Fibroblast of lung (primary cell): Measurements from ENCODE around the gene ATG13. TPM values are rescaled to one million over a fixed set of nuclear protein-coding genes. Genes with fewer than 3 reads are reported as not detected.
"Not testable (repeated sequence)": the region's sequence is repeated elsewhere in the genome, so short reads cannot be mapped to it uniquely, and the experiment has no call there.

Source experiments
- DNase-seq, 2 donors: peaks; one replicate each; pipeline versions ENCODE4 v3.0.0 to v3.0.0-alpha.2; 2010; ENCODE audit warnings: low read depth in 2 of 2
- H2AFZ ChIP-seq: 2 replicates; pipeline ENCODE4 v1.5.1; 2012; ENCODE audit warnings: low read length, control low read depth, inconsistent platforms
- H3K27ac ChIP-seq: 2 replicates; pipeline ENCODE4 v1.5.1; 2011; ENCODE audit warnings: low read length, control low read depth; ENCODE audit not compliant: insufficient read depth
- H3K27me3 ChIP-seq: 2 replicates; pipeline ENCODE4 v1.5.1; 2011; ENCODE audit warnings: mild to moderate bottlenecking, low read length; ENCODE audit not compliant: control insufficient read depth, insufficient read depth
- H3K36me3 ChIP-seq: 2 replicates; pipeline ENCODE4 v1.5.1; 2011; ENCODE audit warnings: low read length; ENCODE audit not compliant: control insufficient read depth, insufficient read depth
- H3K4me1 ChIP-seq: 2 replicates; pipeline ENCODE4 v1.5.1; 2011; ENCODE audit warnings: low read length; ENCODE audit not compliant: control insufficient read depth, insufficient read depth; ENCODE audit errors: extremely low read depth
- H3K4me2 ChIP-seq: 2 replicates; pipeline ENCODE4 v1.5.1; 2011; ENCODE audit warnings: low read length, control low read depth; ENCODE audit not compliant: insufficient read depth; ENCODE audit errors: extremely low read depth
- H3K4me3 ChIP-seq, 4 experiments: fragments of 200-600 bp in 1 of 4; sonication (generic) in 1 of 4; replicated peaks in 1 of 4; 2 replicates each; pipeline ENCODE4 v1.5.1; 2011 to 2016; ENCODE audit warnings: low read length in 4 of 4, low read depth in 3 of 4, mild to moderate bottlenecking in 3 of 4, control low read depth in 2 of 4, inconsistent platforms in 1 of 4, mixed read lengths in 1 of 4; ENCODE audit not compliant: insufficient read depth in 1 of 4; ENCODE audit errors: control extremely low read depth in 1 of 4
- H3K79me2 ChIP-seq: 2 replicates; pipeline ENCODE4 v1.5.1; 2012; ENCODE audit warnings: mild to moderate bottlenecking, low read length, inconsistent platforms; ENCODE audit not compliant: control insufficient read depth, insufficient read depth
- H3K9ac ChIP-seq: 2 replicates; pipeline ENCODE4 v1.5.1; 2011; ENCODE audit warnings: mild to moderate bottlenecking, low read length, control low read depth; ENCODE audit not compliant: insufficient read depth
- H3K9me3 ChIP-seq: 2 replicates; pipeline ENCODE4 v1.5.1; 2012; ENCODE audit warnings: low read depth, low read length; ENCODE audit not compliant: control insufficient read depth, insufficient read depth
- H4K20me1 ChIP-seq: 2 replicates; pipeline ENCODE4 v1.5.1; 2011; ENCODE audit warnings: low read length; ENCODE audit not compliant: control insufficient read depth, insufficient read depth; ENCODE audit errors: extremely low read depth
- CTCF ChIP-seq, 2 donors: IDR thresholded peaks in 1 of 2; conservative IDR thresholded peaks in 1 of 2; 1 replicate in 1 of 2; 2 replicates in 1 of 2; pipeline ENCODE4 v1.5.1; 2011 to 2012; ENCODE audit warnings: low read length in 2 of 2, control low read depth in 1 of 2, inconsistent platforms in 1 of 2, low read depth in 1 of 2, mild to moderate bottlenecking in 1 of 2
- EZH2 ChIP-seq: IDR thresholded peaks from 2 replicates; pipeline ENCODE4 v1.5.1; 2012; ENCODE audit warnings: low read length, control low read depth, mild to moderate bottlenecking; ENCODE audit errors: missing control alignments
- polyA plus RNA-seq, 2 donors: library from polyadenylated mRNA; depleted of rRNA in 1 of 2; stranded (reverse) in 1 of 2; unstranded in 1 of 2; fragments of >200 nt; gene quantifications; 2 replicates each; pipeline ENCODE4 v1.2.1, GENCODE V29; 2011 to 2012; ENCODE audit warnings: missing spikeins in 1 of 2
- total RNA-seq: library from RNA; depleted of rRNA; stranded (reverse); fragments of >200 nt; gene quantifications from 2 replicates; pipeline ENCODE4 v1.2.1, GENCODE V29; 2014

Gene ATG13
- total and polyA plus RNA-seq, 2 donors (not counting 1 experiment from before 2014, with no cell fraction given): 44.9 to 67.4 TPM

- Histone ChIP-seq H2AFZ (peak overlapping the region; percentile 81), H4K20me1 (no peaks in the 10 kb centered on the region), H3K79me2 (no peaks in the 10 kb centered on the region), H3K4me3 (no peak overlapping the region), H3K36me3 (peaks cover 3% of the 10 kb centered on the region), H3K9ac (peak overlapping the region; percentile 53), H3K4me1 (peaks cover 17% of the 10 kb centered on the region), H3K9me3 (no peaks in the 10 kb centered on the region), H3K27ac (peak overlapping the region; percentile 79), H3K4me2 (peak overlapping the region; percentile 11), H3K27me3 (no peaks in the 10 kb centered on the region)
- peak; percentile 38 to 45 for DNase-seq
- TF ChIP-seq EZH2: no peak
- no peak for TF ChIP-seq CTCF (conservative IDR thresholded peaks at IDR 0.05 in 1 of 2, IDR thresholded peaks at IDR 0.05 in 1 of 2; ENCODE audit: low read depth in 1 of 2, low read length in 2 of 2)
Measured at GRCh38 chr11:46711303-46711702, 94.0 kb downstream of the ATG13 start.

GRCh38 chr11:46712874-46713576 is 95.7 kb downstream of the ATG13 start:
- H4K20me1 ChIP-seq: no peaks in the 10 kb centered on the region
- H3K27me3 ChIP-seq: no peaks in the 10 kb centered on the region
- no peak for TF ChIP-seq EZH2
- no peak for TF ChIP-seq CTCF (conservative IDR thresholded peaks at IDR 0.05 in 1 of 2, IDR thresholded peaks at IDR 0.05 in 1 of 2; ENCODE audit: low read depth in 1 of 2, low read length in 2 of 2)
- no peak overlapping the region for H3K4me3 ChIP-seq
- H2AFZ ChIP-seq: no peak overlapping the region
- no peak overlapping the region for H3K27ac ChIP-seq
- H3K36me3 ChIP-seq: no peaks in the 10 kb centered on the region
- no peak overlapping the region for H3K4me2 ChIP-seq
- peaks cover 17% of the 10 kb centered on the region for H3K4me1 ChIP-seq
- H3K9me3 ChIP-seq: no peaks in the 10 kb centered on the region
- DNase-seq: no peak
- no peak overlapping the region for H3K9ac ChIP-seq
- H3K79me2 ChIP-seq: no peaks in the 10 kb centered on the region

- H3K9me3 ChIP-seq, H3K4me3 ChIP-seq, H4K20me1 ChIP-seq, H3K27me3 ChIP-seq, H3K27ac ChIP-seq, DNase-seq, H2AFZ ChIP-seq, H3K36me3 ChIP-seq, H3K9ac ChIP-seq, H3K79me2 ChIP-seq, H3K4me1 ChIP-seq, H3K4me2 ChIP-seq: not testable (repeated sequence)
Measured at GRCh38 chr11:46717825-46718154, 100.4 kb downstream of the ATG13 start.
